ENCODE data around the gene JADE3.
"Not testable (repeated sequence)": the region's sequence is repeated elsewhere in the genome, so short reads cannot be mapped to it uniquely, and the experiment has no call there.

The JADE3 gene

GRCh38 chrX:46938589-46938988, 26.4 kb downstream of the JADE3 start:
- DNase-seq: no peak

GRCh38 chrX:46941341-46941740, 29.1 kb downstream of the JADE3 start:
- DNase-seq: no peak

GRCh38 chrX:46953137-46953527, 40.9 kb downstream of the JADE3 start:
- DNase-seq: no peak

GRCh38 chrX:46953597-46953996, 41.4 kb downstream of the JADE3 start:
- DNase-seq: no peak

- DNase-seq: no peak
Measured at GRCh38 chrX:46954716-46955115, 42.5 kb downstream of the JADE3 start.

GRCh38 chrX:46956589-46956988, 44.4 kb downstream of the JADE3 start:
- not testable (repeated sequence) for DNase-seq

GRCh38 chrX:46957297-46957696, 45.1 kb downstream of the JADE3 start:
- no peak for DNase-seq

GRCh38 chrX:46959101-46959500, 46.9 kb downstream of the JADE3 start:
- no peak for DNase-seq

- DNase-seq: no peak
Measured at GRCh38 chrX:46959985-46960700, 47.9 kb downstream of the JADE3 start.

- no peak for DNase-seq
Measured at GRCh38 chrX:46961097-46961496, 48.9 kb downstream of the JADE3 start.

- no peak for DNase-seq
Measured at GRCh38 chrX:46961574-46962283, 49.5 kb downstream of the JADE3 start.

GRCh38 chrX:46965125-46965758, 53.0 kb downstream of the JADE3 start:
- DNase-seq: peak; percentile 3

GRCh38 chrX:46967547-46967946, 55.3 kb downstream of the JADE3 start:
- DNase-seq: no peak

- DNase-seq: not testable (repeated sequence)
Measured at GRCh38 chrX:46977046-46977445, 64.8 kb downstream of the JADE3 start.

GRCh38 chrX:46978341-46979291, 66.4 kb downstream of the JADE3 start:
- peak; percentile 45 for DNase-seq

- no peak for DNase-seq
Measured at GRCh38 chrX:46984705-46985104, 72.5 kb downstream of the JADE3 start.

GRCh38 chrX:46989548-46989947, 77.3 kb downstream of the JADE3 start:
- no peak for DNase-seq

GRCh38 chrX:46991664-46992063, 79.4 kb downstream of the JADE3 start:
- DNase-seq: no peak

GRCh38 chrX:46992070-46992469, 79.8 kb downstream of the JADE3 start:
- no peak for DNase-seq

GRCh38 chrX:46994096-46994495, 81.9 kb downstream of the JADE3 start:
- DNase-seq: no peak

- no peak for DNase-seq
Measured at GRCh38 chrX:47012131-47012530, 99.9 kb downstream of the JADE3 start.

GRCh38 chrX:47026198-47026597, 114.0 kb downstream of the JADE3 start:
- no peak for DNase-seq

GRCh38 chrX:47030339-47030738, 118.1 kb downstream of the JADE3 start:
- DNase-seq: peak; percentile 4
